Endothelial cell (in vitro differentiated cells): Measurements from ENCODE around the gene MTMR2. TPM values are rescaled to one million over a fixed set of nuclear protein-coding genes. Genes with fewer than 3 reads are reported as not detected.

ENCODE experiments used
- DNase-seq: peaks from one replicate; pipeline ENCODE4 v3.0.0; 2021; ENCODE audit warnings: low spot score
- H3K27ac Mint-ChIP-seq: one replicate; pipeline ENCODE4 v1.8.0; 2021; ENCODE audit warnings: mixed read lengths, inconsistent platforms; ENCODE audit not compliant: unreplicated experiment
- H3K27me3 Mint-ChIP-seq: one replicate; pipeline ENCODE4 v1.8.0; 2021; ENCODE audit warnings: mild to moderate bottlenecking, moderate library complexity, mixed read lengths, inconsistent platforms; ENCODE audit not compliant: unreplicated experiment
- H3K36me3 Mint-ChIP-seq: one replicate; pipeline ENCODE4 v1.8.0; 2021; ENCODE audit warnings: mild to moderate bottlenecking, low read depth, mixed read lengths, inconsistent platforms; ENCODE audit not compliant: unreplicated experiment
- H3K4me1 Mint-ChIP-seq: one replicate; pipeline ENCODE4 v1.8.0; 2021; ENCODE audit warnings: mild to moderate bottlenecking, mixed read lengths, inconsistent platforms; ENCODE audit not compliant: unreplicated experiment
- H3K4me3 Mint-ChIP-seq: one replicate; pipeline ENCODE4 v1.8.0; 2021; ENCODE audit warnings: mild to moderate bottlenecking, mixed read lengths, inconsistent platforms; ENCODE audit not compliant: unreplicated experiment
- H3K9me3 Mint-ChIP-seq: one replicate; pipeline ENCODE4 v1.8.0; 2021; ENCODE audit warnings: mixed read lengths, inconsistent platforms; ENCODE audit not compliant: unreplicated experiment
- total RNA-seq: library from RNA; stranded (reverse); fragmentation: NEBNext Ultra II Directional; extraction: Animal tissue kit (Norgen Biotek cat#: 25700); gene quantifications from one replicate; pipeline ENCODE4 v1.2.1, GENCODE V29; 2021; ENCODE audit not compliant: unreplicated experiment
- TF ChIP-seq, protein P1 (sequence below): fragments of 200-600 bp; sonication (generic); IDR thresholded peaks from one replicate; pipeline ENCODE4 v1.5.0; 2021; ENCODE audit warnings: antibody characterized with exemption; ENCODE audit not compliant: unreplicated experiment

Gene MTMR2
- total RNA-seq, 1 donor from 2014 or later, result 65.0 TPM

GRCh38 chr11:95888852-95889251, 35.1 kb downstream of the MTMR2 start:
- H3K9me3 Mint-ChIP-seq, result no peaks in the 10 kb centered on the region
- H3K4me3 Mint-ChIP-seq, result no peak overlapping the region
- peaks cover 4% of the 10 kb centered on the region for H3K36me3 Mint-ChIP-seq
- DNase-seq, result no peak
- H3K27ac Mint-ChIP-seq, result no peak overlapping the region
- H3K4me1 Mint-ChIP-seq, result no peaks in the 10 kb centered on the region
- H3K27me3 Mint-ChIP-seq, result no peaks in the 10 kb centered on the region
- TF ChIP-seq, protein P1, sequence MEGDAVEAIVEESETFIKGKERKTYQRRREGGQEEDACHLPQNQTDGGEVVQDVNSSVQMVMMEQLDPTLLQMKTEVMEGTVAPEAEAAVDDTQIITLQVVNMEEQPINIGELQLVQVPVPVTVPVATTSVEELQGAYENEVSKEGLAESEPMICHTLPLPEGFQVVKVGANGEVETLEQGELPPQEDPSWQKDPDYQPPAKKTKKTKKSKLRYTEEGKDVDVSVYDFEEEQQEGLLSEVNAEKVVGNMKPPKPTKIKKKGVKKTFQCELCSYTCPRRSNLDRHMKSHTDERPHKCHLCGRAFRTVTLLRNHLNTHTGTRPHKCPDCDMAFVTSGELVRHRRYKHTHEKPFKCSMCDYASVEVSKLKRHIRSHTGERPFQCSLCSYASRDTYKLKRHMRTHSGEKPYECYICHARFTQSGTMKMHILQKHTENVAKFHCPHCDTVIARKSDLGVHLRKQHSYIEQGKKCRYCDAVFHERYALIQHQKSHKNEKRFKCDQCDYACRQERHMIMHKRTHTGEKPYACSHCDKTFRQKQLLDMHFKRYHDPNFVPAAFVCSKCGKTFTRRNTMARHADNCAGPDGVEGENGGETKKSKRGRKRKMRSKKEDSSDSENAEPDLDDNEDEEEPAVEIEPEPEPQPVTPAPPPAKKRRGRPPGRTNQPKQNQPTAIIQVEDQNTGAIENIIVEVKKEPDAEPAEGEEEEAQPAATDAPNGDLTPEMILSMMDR, result no peak

DNA sequence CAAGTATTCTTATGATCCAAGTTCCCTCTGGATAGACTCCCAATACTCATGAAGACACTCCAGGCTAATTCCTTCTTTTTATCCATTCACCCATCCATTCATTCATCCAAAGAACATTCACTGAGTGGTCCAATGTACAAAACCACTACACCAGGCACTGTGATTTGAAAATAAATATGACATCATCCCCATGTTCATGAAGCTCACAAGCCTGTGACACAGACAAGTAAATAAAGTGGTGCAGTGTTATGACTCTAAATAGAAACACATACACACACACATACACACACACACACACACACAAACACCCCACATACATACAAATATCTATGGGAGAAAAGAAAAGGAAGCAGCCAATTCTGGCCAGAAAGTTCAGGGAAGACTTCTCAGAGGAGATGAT, 35.5 kb downstream of the MTMR2 start:
- H3K36me3 Mint-ChIP-seq, result peaks cover 4% of the 10 kb centered on the region

DNA sequence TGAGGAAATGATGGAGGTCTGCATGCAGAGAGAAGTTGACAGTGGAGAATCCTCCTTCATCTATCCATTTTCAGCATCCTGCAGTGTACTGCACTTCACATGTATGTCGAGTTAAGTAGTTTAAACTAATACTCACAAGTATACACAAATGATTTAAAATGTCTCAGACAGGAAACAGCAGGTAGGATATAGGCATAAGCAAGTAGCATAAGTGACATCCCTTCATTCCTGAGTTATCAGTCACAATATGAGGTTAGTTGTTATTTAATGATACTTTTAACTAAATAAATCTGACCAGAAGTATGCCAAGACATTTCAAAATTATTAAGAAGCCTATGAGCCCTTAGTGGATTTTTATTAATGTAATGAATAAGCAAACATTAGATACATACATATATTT, 37.4 kb downstream of the MTMR2 start:
- no peak overlapping the region for H3K27ac Mint-ChIP-seq
- TF ChIP-seq, protein P1, result no peak
- H3K4me1 Mint-ChIP-seq, result no peaks in the 10 kb centered on the region
- H3K36me3 Mint-ChIP-seq, result peaks cover 11% of the 10 kb centered on the region
- H3K9me3 Mint-ChIP-seq, result no peaks in the 10 kb centered on the region
- H3K27me3 Mint-ChIP-seq, result no peaks in the 10 kb centered on the region
- H3K4me3 Mint-ChIP-seq, result no peak overlapping the region
- DNase-seq, result no peak

More for the DNA sequence above, 35.5 kb downstream of the MTMR2 start:
- H3K27me3 Mint-ChIP-seq, result no peaks in the 10 kb centered on the region
- TF ChIP-seq, protein P1, result no peak
- no peaks in the 10 kb centered on the region for H3K9me3 Mint-ChIP-seq
- H3K4me3 Mint-ChIP-seq, result no peak overlapping the region
- no peak for DNase-seq
- H3K27ac Mint-ChIP-seq, result no peak overlapping the region
- H3K4me1 Mint-ChIP-seq, result no peaks in the 10 kb centered on the region

GRCh38 chr11:95884802-95885201, 39.1 kb downstream of the MTMR2 start:
- Mint-ChIP-seq H3K4me3 (no peak overlapping the region), H3K9me3 (no peaks in the 10 kb centered on the region), H3K36me3 (peaks cover 11% of the 10 kb centered on the region), H3K4me1 (no peaks in the 10 kb centered on the region), H3K27me3 (no peaks in the 10 kb centered on the region), H3K27ac (no peak overlapping the region)
- TF ChIP-seq, protein P1, result no peak
- no peak for DNase-seq

- DNase-seq, result no peak
- Mint-ChIP-seq H3K27me3 (no peaks in the 10 kb centered on the region), H3K9me3 (no peaks in the 10 kb centered on the region), H3K27ac (no peak overlapping the region), H3K4me3 (no peak overlapping the region), H3K4me1 (no peaks in the 10 kb centered on the region), H3K36me3 (peaks cover 11% of the 10 kb centered on the region)
- TF ChIP-seq, protein P1, result no peak
Measured at GRCh38 chr11:95884376-95884775, 39.5 kb downstream of the MTMR2 start.
